GM18508 (cell line): ENCODE data around the gene SYT1.
A peak's percentile ranks its signal among the peaks of the same experiment; 100 is the strongest.
"Not testable (repeated sequence)": the region's sequence is repeated elsewhere in the genome, so short reads cannot be mapped to it uniquely, and the experiment has no call there.

Experiments
- ATAC-seq: cut with Tn5 transposase; IDR thresholded peaks from one replicate; pipeline ENCODE4 v1.9.1; 2021; ENCODE audit warnings: moderate number of reproducible peaks; ENCODE audit not compliant: insufficient read depth, unreplicated experiment

SYT1 gene

DNA sequence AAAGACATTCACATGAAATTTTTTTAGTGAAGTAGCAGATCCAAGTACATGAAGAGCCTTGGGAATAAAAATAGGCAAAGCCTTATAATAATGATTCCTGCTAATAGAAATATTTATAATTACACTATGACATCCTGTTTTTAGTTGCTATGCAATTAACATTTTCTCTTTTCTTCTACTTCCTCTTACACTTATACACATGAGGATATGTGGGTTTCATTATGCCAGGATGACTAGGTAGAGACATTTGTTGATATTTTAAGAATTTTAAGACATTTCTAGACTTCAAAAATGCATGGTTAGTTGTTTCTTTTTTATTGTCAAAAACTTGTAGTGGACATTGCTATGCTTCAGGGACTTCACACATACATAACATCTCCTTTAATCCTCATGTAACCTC, 326.8 kb downstream of the SYT1 start:
- ATAC-seq: no peak

DNA sequence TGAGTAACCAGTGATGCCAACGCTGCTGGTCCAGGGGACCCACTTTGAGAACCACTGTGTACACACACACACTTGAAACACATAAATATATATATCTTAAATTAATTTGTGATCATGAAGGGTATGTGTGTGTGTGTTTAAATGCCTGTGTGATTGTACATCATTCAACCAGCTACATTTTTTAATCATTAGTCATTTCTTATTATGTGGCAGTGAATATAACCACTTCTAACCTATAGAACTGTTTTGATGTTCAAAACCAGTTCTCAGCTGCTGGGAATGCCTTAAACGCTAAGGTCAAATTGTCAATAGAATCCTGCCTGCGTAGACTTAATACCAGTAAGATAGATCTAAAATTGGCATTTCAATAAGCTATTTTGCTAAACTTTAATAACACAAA, 330.0 kb downstream of the SYT1 start:
- no peak for ATAC-seq

DNA sequence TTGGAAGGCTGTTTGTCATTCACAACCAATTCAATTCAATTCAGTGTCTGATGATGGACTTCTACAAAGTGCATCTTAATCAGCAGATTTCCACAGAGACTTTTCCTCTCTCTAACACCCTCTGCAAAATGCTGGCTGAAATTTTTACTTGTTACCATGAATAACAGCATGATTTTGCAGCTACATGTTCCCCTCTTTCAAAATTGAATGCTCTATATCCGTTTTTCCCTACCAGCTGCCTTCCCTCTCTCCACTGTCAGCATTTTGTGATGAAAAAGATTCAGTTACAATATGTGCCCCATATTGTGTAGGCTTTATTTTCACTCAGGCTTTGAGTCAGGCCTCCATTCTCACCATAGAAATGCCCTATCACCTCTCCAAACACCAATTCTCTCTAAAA, 334.6 kb downstream of the SYT1 start:
- no peak for ATAC-seq

DNA sequence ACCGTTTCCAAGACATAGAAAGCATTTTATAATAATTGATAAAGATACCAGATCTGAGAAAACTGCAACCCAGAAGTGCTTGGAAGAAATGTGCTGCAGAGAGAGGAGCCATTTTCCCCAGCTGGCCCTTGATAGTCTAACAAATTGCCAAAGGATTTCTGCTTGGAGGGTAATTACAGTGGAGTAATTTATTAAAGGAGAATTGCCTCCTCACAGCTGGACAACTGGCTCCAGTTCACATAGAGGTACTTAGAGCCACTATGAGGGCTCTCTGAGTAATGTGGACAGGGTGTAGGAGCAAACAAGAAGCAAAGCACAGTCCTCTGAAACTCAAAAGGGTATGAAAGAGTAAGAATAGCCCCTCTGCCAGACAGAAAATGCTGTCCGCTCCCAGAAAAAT, 335.6 kb downstream of the SYT1 start:
- no peak for ATAC-seq

DNA sequence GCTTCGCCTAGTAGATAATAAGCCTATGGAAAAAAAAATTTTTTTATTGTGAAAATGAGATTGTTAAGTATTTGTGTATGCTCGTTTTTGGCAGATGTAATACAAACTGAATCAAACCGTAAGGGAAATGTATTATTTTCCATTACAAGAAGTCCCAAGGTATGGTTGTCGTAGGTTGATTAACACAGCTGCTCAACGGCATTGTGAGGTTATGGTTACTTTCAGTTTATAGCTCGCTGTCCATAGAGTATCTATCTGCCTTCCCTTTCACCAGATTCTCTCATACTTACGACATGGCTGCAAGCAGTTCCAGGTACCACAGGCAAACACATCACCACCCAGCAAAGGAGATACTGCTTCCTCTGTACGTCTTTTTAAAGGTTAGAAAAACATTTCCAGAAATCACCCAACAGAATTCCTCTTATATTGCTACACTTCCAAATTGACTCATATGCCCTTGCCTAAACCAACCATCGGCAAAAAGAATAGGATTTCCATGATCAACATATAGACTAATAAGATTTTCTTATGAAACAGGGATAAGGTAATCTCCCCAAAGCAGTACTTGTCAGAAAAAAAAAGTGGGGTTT, 338.6 kb downstream of the SYT1 start:
- no peak for ATAC-seq

DNA sequence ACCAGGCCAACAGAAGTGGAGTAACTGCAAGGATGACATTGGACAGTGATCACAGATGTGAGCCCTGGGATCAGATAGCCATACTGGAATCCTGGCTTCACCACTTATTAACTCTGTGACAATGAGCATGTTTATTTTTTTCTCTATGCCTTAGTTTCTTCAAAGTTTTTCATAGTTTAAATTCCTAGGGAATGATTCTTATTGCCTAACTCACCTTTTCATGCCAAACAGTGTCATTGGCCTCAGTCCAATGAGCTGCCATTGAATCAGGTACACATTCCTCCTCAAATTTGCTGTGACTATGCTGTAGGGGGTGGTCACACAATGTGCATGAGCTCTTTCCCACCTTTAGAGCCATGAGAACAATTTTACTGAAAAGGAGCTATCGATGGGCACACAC, 342.3 kb downstream of the SYT1 start:
- ATAC-seq: no peak

DNA sequence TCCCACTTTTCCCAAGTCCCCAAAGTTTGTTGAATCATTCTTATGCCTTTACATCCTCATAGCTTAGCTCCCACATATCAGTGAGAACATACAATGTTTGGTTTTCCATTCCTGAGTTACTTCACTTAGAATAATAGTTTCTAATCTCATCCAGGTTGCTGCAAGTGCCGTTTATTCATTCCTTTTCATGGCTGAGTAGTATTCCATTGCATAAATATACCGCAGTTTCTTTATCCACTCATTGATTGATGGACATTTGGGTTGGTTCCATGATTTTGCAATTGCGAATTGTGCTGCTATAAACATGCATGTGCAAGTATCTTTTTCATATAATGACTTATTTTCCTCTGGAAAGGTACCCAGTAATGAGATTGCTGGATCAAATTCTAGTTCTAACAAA, 345.8 kb downstream of the SYT1 start:
- not testable (repeated sequence) for ATAC-seq

DNA sequence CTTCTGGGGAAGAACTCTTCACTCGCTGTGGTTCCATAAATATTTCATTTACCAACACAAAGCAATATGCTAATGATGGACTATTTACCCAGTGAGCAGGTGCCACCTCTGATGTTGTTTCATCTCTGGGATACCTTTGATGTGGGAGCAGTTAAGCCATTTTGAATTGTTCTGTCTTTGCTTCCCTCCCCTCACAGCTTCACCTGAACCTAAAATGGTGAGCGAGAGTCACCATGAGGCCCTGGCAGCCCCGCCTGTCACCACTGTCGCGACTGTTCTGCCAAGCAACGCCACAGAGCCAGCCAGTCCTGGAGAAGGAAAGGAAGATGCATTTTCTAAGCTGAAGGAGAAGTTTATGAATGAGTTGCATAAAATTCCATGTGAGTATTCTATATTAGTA, 352.7 kb downstream of the SYT1 start:
- no peak for ATAC-seq

DNA sequence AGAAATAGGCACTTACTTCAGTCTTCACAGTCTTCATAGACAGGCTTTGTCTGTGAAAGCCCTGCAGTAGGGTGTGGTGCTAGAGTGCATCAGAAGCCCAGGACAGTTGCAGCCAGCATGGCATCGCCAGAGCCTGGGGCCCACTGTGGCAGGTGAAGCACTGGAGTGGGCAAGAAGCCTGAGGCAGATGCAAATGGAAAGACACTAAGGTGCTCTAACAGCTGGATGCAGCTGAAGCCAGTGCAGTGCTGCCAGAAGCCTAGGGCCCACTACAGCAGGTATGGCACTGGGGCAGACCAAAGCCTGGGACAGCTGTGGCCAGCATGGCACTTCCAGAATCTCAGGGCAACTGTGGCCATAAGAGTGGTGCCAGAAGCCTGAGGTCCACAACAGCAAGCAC, 358.6 kb downstream of the SYT1 start:
- ATAC-seq: no peak

DNA sequence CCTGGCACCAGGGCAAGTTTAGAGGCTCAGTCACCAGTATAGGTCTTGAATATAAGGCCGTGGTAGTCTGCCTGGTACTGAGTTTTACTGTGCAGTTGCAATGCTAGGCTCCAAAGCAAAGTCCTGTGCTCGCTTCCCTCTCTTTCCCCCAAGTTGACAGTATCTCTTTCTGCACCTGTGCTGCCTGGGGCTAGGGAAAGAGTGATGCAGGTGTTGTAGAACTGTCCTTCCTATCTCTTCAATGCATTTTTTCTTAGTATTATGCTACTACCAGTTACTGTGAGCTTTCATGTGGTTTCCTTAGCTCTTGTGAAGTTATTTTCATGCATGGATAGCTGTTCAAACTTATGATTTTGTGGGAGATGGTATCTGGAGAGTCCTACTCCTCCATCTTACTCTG, 359.2 kb downstream of the SYT1 start:
- no peak for ATAC-seq

DNA sequence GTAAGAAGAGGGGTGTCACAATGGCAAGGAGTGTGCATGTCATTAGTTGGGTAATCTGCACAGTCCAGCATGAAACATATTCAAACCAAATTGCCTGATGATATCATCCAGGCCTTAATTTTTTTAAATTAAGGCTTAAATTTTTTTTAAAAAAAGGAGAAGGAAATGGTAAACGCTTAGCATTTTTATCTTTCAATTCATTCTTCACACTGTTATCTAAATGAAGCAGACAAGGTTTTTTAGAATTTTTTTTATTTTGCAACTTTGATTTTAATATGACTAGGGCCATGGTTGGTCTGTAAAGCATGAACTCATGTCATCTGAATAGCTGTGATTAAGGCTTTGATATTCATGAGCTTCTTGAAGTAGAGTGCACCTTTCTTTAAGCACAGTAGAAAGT, 362.5 kb downstream of the SYT1 start:
- ATAC-seq: no peak

DNA sequence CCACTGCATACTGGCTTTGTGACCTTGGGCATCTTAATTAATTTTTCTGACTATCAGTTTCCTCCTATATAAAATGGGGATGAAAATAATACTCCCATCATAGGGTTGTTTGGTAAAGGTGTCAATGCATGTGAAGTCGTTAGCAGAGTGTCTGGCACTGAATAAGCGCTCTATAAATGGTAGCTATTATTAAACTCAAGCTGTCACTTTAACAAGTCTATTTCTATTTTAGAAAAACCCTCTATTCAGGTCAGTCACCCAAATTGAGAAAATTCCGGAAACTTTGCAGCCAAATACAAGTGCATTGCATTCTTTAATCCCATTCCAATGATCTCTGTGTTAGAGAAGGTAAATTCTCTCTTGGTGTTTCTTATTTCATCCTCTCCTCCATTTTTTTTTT, 363.1 kb downstream of the SYT1 start:
- ATAC-seq: no peak

DNA sequence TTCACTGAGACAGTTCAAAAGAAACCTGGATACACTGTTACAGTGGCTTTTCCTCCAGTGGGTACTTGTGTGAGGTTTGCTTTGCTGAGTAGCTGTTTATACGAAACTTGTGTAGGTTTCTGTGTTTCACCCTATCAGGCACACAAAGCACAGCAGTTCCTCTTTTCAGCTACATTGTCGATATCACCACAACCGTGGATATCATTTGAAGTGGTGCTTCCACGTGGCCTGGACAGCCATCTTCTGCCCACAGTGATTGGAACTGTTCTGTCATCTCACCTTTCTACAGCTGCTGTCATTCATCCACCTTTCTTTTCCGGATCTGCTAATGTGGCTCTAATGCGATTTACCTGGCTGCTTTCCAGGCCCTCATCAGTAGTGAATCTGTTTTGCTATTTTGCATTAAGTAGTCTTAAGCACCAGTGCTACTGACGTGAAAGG, 368.8 kb downstream of the SYT1 start:
- peak; percentile 66 for ATAC-seq

DNA sequence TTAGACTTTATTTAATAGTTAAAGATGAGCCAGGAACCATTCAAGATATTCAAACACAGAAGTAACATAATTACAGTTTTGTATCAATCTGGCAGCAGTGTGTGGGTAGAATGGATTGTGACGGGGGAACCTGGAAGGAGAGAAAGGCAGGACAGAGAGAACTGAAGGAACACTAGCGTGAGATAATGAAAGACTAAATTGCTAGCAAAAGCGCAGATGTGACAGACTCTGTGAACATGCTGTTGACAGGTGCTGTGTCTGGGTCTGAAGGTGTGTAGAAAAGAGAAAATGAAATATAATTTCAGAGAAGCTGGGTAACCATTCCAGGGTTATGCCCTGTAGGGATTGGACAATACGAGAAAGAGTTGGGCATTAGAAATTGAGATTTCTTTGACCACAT, 372.3 kb downstream of the SYT1 start:
- no peak for ATAC-seq

DNA sequence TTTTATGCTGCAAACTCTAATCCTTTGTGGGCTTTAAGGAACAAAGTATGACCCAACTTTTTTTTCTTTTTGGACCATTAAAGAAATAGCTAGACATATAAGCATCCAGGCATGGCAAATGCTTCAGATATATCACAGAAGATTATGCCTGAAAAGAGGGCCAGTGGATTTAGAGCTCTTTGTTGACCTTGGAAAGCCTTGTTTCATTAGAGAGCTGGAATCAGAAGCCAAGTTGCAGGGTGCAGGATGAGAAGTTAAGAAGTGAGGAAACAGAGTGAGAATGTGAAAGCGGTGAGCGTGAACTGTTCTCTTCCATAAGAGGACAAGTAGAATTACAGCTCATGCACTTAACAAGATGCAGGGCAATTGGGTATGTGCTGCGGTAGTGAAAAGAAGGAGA, 373.7 kb downstream of the SYT1 start:
- no peak for ATAC-seq

DNA sequence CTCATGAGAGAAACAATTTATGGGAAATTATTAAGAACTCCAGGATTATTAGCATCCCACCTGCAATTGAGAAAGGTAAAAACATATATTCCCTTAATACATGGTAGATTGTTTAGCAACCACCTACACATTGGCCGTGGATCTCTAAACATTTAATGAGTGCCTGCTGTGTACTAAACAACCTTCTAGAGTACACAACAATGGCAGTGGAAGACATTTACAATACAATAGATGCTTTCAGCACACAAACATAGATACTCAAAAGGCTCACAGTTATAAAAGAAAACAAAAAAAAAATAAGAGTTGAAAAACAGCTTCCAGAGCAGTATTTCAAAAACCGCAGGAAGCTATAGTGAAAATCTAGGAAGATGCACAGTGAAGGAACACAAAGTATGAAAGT, 382.9 kb downstream of the SYT1 start:
- no peak for ATAC-seq

DNA sequence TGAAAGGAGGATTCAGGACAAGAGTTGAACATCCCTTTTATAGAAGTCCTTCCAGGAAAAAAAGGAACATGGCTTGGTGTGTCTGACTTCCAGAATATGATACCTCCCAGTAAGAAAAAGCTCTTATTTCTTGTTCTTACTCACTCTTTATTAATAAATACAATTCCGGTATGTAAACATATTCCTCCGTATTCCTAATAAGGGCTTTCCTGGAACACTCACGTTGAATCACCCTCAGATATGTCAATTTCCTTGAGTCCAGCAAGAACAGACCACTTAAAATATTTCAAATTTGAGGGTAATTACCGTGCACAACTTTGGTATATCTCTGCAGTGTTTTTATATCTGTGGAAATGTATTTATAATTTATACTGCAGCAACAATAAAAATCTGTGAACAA, 385.6 kb downstream of the SYT1 start:
- ATAC-seq: no peak

DNA sequence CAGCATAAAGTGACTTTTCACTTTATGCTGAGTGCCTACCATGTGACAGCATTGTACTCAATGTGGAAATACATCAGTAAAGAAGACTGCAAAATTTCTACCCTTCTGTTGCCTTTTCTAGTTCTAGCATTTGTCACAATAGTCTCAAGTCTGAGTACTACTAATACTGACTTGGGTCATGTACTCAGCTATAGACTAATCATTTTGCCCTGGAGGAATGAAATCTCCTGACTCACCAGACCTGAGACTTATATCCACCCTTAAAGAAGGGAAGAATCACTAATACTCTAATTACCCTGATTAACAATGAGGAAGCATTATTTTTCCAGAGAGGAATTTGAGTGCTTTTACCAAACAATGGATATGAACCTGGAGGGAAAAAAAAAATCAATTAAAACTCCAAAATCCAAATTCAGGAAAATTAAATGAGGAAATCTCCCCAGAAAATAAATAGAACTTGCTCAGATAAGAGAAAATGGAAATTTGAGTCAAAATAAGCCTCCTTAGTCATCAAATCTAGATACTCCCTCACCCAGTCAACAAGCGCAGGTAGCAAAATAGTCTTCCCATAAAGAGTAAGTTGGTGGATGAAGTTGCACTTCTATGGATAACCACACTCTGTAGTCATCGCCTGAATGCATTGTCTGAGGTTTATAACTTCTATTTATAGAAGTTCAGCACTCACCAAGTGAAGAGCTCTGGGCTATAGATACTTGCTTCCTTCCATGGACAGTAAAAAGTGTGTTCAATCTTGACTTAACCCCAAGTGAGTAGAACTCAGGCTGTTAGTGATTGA, 386.6 kb downstream of the SYT1 start:
- ATAC-seq: no peak

DNA sequence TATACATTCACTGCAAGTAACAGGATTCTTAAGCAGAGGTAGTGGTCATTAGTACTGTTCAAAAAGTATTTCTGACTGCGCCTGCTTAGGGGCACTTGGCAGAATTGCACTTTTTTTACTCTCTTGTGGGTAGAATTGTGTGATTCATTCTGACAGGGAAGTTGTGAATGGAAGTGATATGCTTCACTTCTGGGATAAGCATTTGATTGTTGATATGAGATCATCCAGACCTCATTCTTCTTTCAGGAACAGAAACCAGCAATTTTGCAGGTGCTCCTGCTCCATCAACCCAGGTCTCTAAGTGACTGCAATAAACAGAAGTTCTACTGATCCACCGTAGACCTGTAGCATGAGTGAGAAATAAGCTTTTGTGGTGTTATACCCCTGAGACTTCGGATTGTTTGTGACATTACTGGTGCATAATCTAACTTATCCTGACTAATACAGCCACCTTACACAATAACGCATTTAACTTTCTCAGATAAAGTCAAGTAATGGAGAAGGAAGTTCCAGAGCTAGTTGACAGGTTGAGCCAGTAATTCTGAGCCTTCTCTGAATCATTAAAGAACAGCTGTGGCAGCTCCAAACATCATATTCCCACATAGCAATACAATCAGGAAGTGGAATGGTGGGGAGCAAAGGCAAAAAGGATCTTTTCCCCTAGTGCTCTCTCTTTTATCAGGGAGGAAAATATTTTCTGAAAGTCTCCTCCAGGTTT, 387.9 kb downstream of the SYT1 start:
- ATAC-seq: no peak

DNA sequence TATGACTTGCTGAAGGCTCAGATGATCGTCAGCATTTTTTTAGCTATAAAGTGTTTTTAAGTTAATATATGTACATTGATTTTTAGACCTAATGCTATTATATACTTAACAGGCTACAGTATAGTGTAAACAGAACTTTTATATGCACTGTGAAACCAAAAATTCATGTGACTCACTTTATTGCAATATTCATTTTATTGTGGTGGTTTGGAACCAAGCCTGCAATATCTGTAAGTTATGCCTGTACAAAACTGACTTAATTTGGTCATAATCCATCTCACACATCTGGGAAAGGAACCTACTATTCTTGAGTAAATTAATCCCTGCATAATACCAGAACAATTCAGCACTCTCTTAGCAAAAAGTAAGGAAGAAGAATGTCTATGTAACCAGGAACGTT, 390.7 kb downstream of the SYT1 start:
- ATAC-seq: no peak

DNA sequence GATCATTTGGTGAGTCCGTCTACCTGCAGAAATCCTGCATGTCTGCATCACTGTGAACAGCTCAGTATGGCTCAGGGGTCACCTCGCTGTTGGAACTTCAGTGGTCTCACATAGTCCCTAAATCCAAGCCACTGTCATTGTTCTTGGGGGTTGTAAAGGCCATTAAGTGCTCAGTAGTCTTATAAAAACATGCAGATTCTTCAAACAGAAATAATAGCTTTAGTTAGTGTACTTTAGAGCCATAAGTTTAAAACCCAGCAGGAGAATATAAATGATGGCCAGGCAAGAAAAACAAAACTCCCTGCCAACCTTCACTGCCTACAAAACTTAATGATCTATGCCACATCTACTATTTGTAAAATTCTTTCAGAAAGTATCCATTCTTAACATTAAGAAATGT, 396.3 kb downstream of the SYT1 start:
- ATAC-seq: no peak

DNA sequence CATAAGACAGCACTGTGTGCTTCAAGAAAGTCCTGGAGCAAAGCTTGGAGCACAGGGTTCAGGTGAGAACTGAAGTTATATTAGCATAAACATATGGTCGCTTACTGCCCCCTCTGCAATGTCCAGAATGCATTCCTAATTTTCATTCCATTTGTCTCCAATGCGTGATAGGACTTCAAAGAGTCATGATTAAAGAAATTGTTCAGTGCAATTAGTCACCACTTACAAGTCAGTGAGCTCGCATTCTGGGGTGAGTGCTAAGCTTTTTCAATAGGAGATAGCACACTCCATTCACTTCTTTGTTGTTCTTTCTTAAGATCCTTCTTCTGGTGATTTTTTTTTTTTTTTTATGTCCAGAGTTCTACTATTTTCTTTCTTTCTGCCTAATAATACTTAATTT, 398.4 kb downstream of the SYT1 start:
- no peak for ATAC-seq
